Measurements from ENCODE around the gene ARF1.
A peak's percentile ranks its signal among the peaks of the same experiment; 100 is the strongest.

ARF1 gene

GRCh38 chr1:228075801-228076271 is 6.7 kb upstream of the ARF1 start:
- Mint-ChIP-seq H3K4me3 (no peak overlapping the region), H3K27ac (no peak overlapping the region), H3K4me1 (peaks cover 6% of the 10 kb centered on the region), H3K9me3 (no peaks in the 10 kb centered on the region), H3K36me3 (ENCODE audit: low read depth) (no peaks in the 10 kb centered on the region), H3K27me3 (ENCODE audit: low read depth) (peaks cover 14% of the 10 kb centered on the region)
- TF ChIP-seq CTCF (IDR thresholded peaks at IDR 0.05; ENCODE audit: unreplicated experiment in 3 of 3) = no peak

GRCh38 chr1:228076796-228077430 is 5.6 kb upstream of the ARF1 start:
- Mint-ChIP-seq H3K36me3 (ENCODE audit: low read depth) (no peaks in the 10 kb centered on the region), H3K27me3 (ENCODE audit: low read depth) (peaks cover 10% of the 10 kb centered on the region), H3K9me3 (no peaks in the 10 kb centered on the region), H3K4me1 (peaks cover 9% of the 10 kb centered on the region), H3K27ac (peak overlapping the region in 2 of 3 experiments; percentile 12 to 40), H3K4me3 (no peak overlapping the region)
- TF ChIP-seq CTCF (IDR thresholded peaks at IDR 0.05; ENCODE audit: unreplicated experiment in 3 of 3) = no peak

- H3K9me3 Mint-ChIP-seq = no peaks in the 10 kb centered on the region
- no peaks in the 10 kb centered on the region for H3K36me3 Mint-ChIP-seq (ENCODE audit: low read depth)
- no peak overlapping the region for H3K4me3 Mint-ChIP-seq
- peaks cover 9% of the 10 kb centered on the region for H3K4me1 Mint-ChIP-seq
- H3K27me3 Mint-ChIP-seq (ENCODE audit: low read depth) = peaks cover 10% of the 10 kb centered on the region
- TF ChIP-seq CTCF (IDR thresholded peaks at IDR 0.05; ENCODE audit: unreplicated experiment in 3 of 3) = no peak
- H3K27ac Mint-ChIP-seq = peak overlapping the region in 2 of 3 experiments; percentile 12 to 40
These were observed 4.8 kb upstream of the ARF1 start for GRCh38 chr1:228077565-228078330.

- Mint-ChIP-seq H3K9me3 (no peaks in the 10 kb centered on the region), H3K27me3 (ENCODE audit: low read depth) (peaks cover 9% of the 10 kb centered on the region), H3K4me3 (peak overlapping the region; percentile 25 to 76 (median 73)), H3K36me3 (ENCODE audit: low read depth) (no peaks in the 10 kb centered on the region), H3K27ac (no peak overlapping the region), H3K4me1 (peaks cover 13% of the 10 kb centered on the region)
- TF ChIP-seq CTCF (IDR thresholded peaks at IDR 0.05; ENCODE audit: unreplicated experiment in 3 of 3) = no peak
These were observed 3.5 kb upstream of the ARF1 start for GRCh38 chr1:228079013-228079412.

GRCh38 chr1:228079601-228080263 is 2.8 kb upstream of the ARF1 start:
- H3K4me1 Mint-ChIP-seq = peaks cover 17% of the 10 kb centered on the region
- H3K27ac Mint-ChIP-seq = no peak overlapping the region
- H3K4me3 Mint-ChIP-seq = peak overlapping the region in 2 of 3 experiments; percentile 73 to 76
- peaks cover 4% of the 10 kb centered on the region for H3K27me3 Mint-ChIP-seq (ENCODE audit: low read depth)
- no peaks in the 10 kb centered on the region for H3K9me3 Mint-ChIP-seq
- TF ChIP-seq CTCF (IDR thresholded peaks at IDR 0.05; ENCODE audit: unreplicated experiment in 3 of 3) = no peak
- no peaks in the 10 kb centered on the region for H3K36me3 Mint-ChIP-seq (ENCODE audit: low read depth)

All from nephron (organoid).